Neural cell (in vitro differentiated cells): ENCODE data around the gene AOC2. TPM values are rescaled to one million over a fixed set of nuclear protein-coding genes. Genes with fewer than 3 reads are reported as not detected.

ENCODE experiments used
- H2AFZ ChIP-seq: fragments of 200-600, 300-800 bp; sonication (generic), shearing (Covaris generic); 2 replicates; pipeline ENCODE4 v1.6.0; 2014; ENCODE audit warnings: low read depth, mild to moderate bottlenecking, antibody characterized with exemption, low read length, moderate library complexity
- H3F3A ChIP-seq: fragments of 200-600 bp; shearing (Covaris generic); 2 replicates; pipeline ENCODE4 v1.6.1; 2016; ENCODE audit warnings: mild to moderate bottlenecking, moderate library complexity, mixed read lengths, antibody characterized with exemption, low read length; ENCODE audit not compliant: insufficient read depth, poor library complexity, severe bottlenecking
- H3K27ac ChIP-seq: fragments of 200-600, 300-800 bp; sonication (generic), shearing (Covaris generic); 2 replicates; pipeline ENCODE4 v1.5.1; 2014; ENCODE audit warnings: mild to moderate bottlenecking, low read length, moderate library complexity
- H3K27me3 ChIP-seq: fragments of 300-800, 200-600 bp; sonication (generic), shearing (Covaris generic); 2 replicates; pipeline ENCODE4 v1.6.0; 2014; ENCODE audit warnings: mild to moderate bottlenecking, low read depth, low read length, moderate library complexity; ENCODE audit not compliant: insufficient read depth
- H3K36me3 ChIP-seq: fragments of 300-800, 200-600 bp; sonication (generic), shearing (Covaris generic); 2 replicates; pipeline ENCODE4 v1.5.1; 2014; ENCODE audit warnings: mild to moderate bottlenecking, antibody characterized with exemption, low read length, moderate library complexity; ENCODE audit not compliant: insufficient read depth
- H3K4me2 ChIP-seq: fragments of 300-800, 200-600 bp; sonication (generic), shearing (Covaris generic); 2 replicates; pipeline ENCODE4 v1.6.0; 2014; ENCODE audit warnings: mild to moderate bottlenecking, low read length
- H3K4me3 ChIP-seq: fragments of 300-800, 200-600 bp; sonication (generic), shearing (Covaris generic); 2 replicates; pipeline ENCODE4 v1.5.1; 2014; ENCODE audit warnings: mild to moderate bottlenecking, low read length, moderate library complexity
- H3K79me2 ChIP-seq: fragments of 200-600 bp; shearing (Covaris generic); replicated peaks from 2 replicates; pipeline ENCODE4 v1.6.0; 2014; ENCODE audit warnings: mild to moderate bottlenecking, low read length, moderate library complexity; ENCODE audit not compliant: insufficient read depth
- H3K9ac ChIP-seq: fragments of 300-800, 200-600 bp; sonication (generic), shearing (Covaris generic); 2 replicates; pipeline ENCODE4 v1.6.1; 2016; ENCODE audit warnings: mild to moderate bottlenecking, low read length, mixed read lengths
- H3K9me2 ChIP-seq: fragments of 200-600 bp; shearing (Covaris generic); 2 replicates; pipeline ENCODE4 v1.6.1; 2016; ENCODE audit warnings: mild to moderate bottlenecking, low read length, mixed read lengths; ENCODE audit not compliant: insufficient read depth
- H3K9me3 ChIP-seq: fragments of 200-600, 300-800 bp; sonication (generic), shearing (Covaris generic); 2 replicates; pipeline ENCODE4 v1.6.1; 2016; ENCODE audit warnings: mild to moderate bottlenecking, mixed run types, low read length, moderate library complexity, mixed read lengths
- H4K20me1 ChIP-seq: fragments of 200-600 bp; shearing (Covaris generic); 2 replicates; pipeline ENCODE4 v1.6.1; 2016; ENCODE audit warnings: mild to moderate bottlenecking, mixed run types; ENCODE audit not compliant: insufficient read depth
- CTCF ChIP-seq: fragments of 450-650 bp; IDR thresholded peaks from 2 replicates; pipeline ENCODE4 v1.5.1; 2014; ENCODE audit warnings: antibody characterized with exemption, mild to moderate bottlenecking, moderate library complexity; ENCODE audit not compliant: poor library complexity, severe bottlenecking
- EP300 ChIP-seq: fragments of 450-650 bp; conservative IDR thresholded peaks from 2 replicates; pipeline ENCODE4 v1.6.1; 2014; ENCODE audit warnings: antibody characterized with exemption, mild to moderate bottlenecking, moderate library complexity; ENCODE audit not compliant: poor library complexity, severe bottlenecking
- EZH2 ChIP-seq: fragments of 200-600, 300-800 bp; shearing (Covaris generic), sonication (generic); IDR thresholded peaks from 2 replicates; pipeline ENCODE4 v1.6.1; 2014; ENCODE audit warnings: antibody characterized with exemption, low read length, borderline replicate concordance, mild to moderate bottlenecking; ENCODE audit not compliant: insufficient read depth, poor library complexity, severe bottlenecking
- MXI1 ChIP-seq: fragments of 450-650 bp; conservative IDR thresholded peaks from 2 replicates; pipeline ENCODE4 v1.6.1; 2014; ENCODE audit warnings: antibody characterized with exemption, mild to moderate bottlenecking; ENCODE audit not compliant: poor library complexity, severe bottlenecking
- POLR2AphosphoS5 ChIP-seq: IDR thresholded peaks from 2 replicates; pipeline ENCODE4 v1.6.1; 2012
- RAD21 ChIP-seq: fragments of 450-650 bp; conservative IDR thresholded peaks from 2 replicates; pipeline ENCODE4 v1.6.1; 2014; ENCODE audit warnings: antibody characterized with exemption, mild to moderate bottlenecking, moderate library complexity
- REST ChIP-seq: IDR thresholded peaks from 2 replicates; pipeline ENCODE4 v1.6.1; 2012; ENCODE audit warnings: borderline replicate concordance
- SMC3 ChIP-seq: fragments of 450-650 bp; conservative IDR thresholded peaks from 2 replicates; pipeline ENCODE4 v1.6.1; 2014; ENCODE audit warnings: antibody characterized with exemption, mild to moderate bottlenecking, moderate library complexity; ENCODE audit not compliant: poor library complexity
- TAF1 ChIP-seq: IDR thresholded peaks from 2 replicates; pipeline ENCODE4 v1.6.1; 2012; ENCODE audit warnings: low read depth
- polyA plus RNA-seq: library from polyadenylated mRNA; depleted of rRNA; stranded (reverse); fragments of >200 nt; gene quantifications from 2 replicates; pipeline ENCODE4 v1.2.3, GENCODE V29; 2014

The AOC2 gene
- polyA plus RNA-seq, 1 donor from 2014 or later = 2.8 TPM

DNA sequence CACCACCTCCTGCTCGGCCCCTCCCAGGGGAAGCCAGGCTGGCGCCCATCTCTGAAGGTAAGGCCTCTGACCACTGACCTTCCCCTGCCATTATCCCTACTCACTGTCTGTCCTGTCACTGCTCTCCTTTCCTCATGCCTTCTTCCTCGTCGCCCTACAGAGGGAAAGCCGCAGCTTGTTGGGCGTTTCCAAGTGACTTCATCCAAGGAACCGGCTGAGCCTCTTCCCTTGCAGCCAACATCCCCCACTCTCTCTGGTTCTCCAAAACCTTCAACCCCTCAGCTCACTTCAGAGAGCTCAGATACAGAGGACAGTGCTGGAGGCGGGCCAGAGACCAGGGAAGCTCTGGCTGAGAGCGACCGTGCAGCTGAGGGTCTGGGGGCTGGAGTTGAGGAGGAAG, 48.9 kb upstream of the AOC2 start:
- TF ChIP-seq EZH2 (no peak), RAD21 (no peak), EP300 (no peak), MXI1 (no peak), POLR2AphosphoS5 (no peak), TAF1 (no peak)
- H3K27me3 ChIP-seq = no peaks in the 10 kb centered on the region
- H3F3A ChIP-seq = no peaks in the 10 kb centered on the region
- no peak overlapping the region for H2AFZ ChIP-seq
- H3K9me2 ChIP-seq = no peaks in the 10 kb centered on the region
- H3K4me2 ChIP-seq = no peak overlapping the region
- no peaks in the 10 kb centered on the region for H4K20me1 ChIP-seq
- no peak overlapping the region for H3K27ac ChIP-seq
- no peak overlapping the region for H3K9ac ChIP-seq
- no peaks in the 10 kb centered on the region for H3K36me3 ChIP-seq
- H3K4me3 ChIP-seq = no peak overlapping the region
- peaks cover 14% of the 10 kb centered on the region for H3K79me2 ChIP-seq
- H3K9me3 ChIP-seq = no peaks in the 10 kb centered on the region

DNA sequence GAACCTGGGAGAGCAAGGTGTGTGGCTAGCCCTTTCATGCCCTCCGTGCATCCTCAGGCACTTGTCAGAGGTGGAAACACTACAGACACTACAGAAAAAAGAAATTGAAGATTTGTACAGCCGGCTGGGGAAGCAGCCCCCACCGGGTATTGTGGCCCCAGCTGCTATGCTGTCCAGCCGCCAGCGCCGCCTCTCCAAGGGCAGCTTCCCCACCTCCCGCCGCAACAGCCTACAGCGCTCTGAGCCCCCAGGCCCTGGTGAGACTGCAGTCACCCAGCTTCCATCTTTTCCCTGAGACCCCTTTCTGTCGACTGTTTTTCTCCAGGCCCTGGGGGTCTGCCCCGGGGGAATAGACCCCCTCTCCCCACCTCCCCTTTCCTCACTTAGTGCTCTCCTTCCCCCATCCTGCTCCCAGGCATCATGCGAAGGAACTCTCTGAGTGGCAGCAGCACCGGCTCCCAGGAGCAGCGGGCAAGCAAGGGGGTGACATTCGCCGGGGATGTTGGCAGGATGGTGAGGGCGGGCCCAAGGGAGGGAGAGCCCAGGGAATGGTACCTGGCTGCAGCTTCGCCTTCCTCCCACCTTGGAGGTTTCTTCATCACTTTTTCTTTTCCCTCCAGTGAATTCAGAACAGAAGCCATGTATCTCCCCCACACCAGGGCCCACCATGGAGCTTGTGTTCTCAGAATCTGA, 48.2 kb upstream of the AOC2 start:
- Histone ChIP-seq H3K9me3 (no peaks in the 10 kb centered on the region), H2AFZ (no peak overlapping the region), H3F3A (no peaks in the 10 kb centered on the region), H3K27ac (no peak overlapping the region), H3K4me3 (no peak overlapping the region), H3K9ac (no peak overlapping the region), H3K4me2 (no peak overlapping the region), H4K20me1 (no peaks in the 10 kb centered on the region), H3K79me2 (peaks cover 14% of the 10 kb centered on the region), H3K27me3 (no peaks in the 10 kb centered on the region), H3K36me3 (no peaks in the 10 kb centered on the region), H3K9me2 (no peaks in the 10 kb centered on the region)
- no peak for TF ChIP-seq POLR2AphosphoS5
- TF ChIP-seq RAD21 = no peak
- TF ChIP-seq TAF1 = no peak

GRCh38 chr17:42797067-42798007, 47.0 kb upstream of the AOC2 start:
- peak overlapping the region; percentile 83 for H3K4me2 ChIP-seq
- TF ChIP-seq RAD21 (no peak), TAF1 (no peak), REST (no peak), CTCF (no peak), SMC3 (no peak), EZH2 (no peak), EP300 (no peak), MXI1 (no peak)
- peak overlapping the region; percentile 77 for H3K9ac ChIP-seq
- H3K27ac ChIP-seq = no peak overlapping the region
- H3K27me3 ChIP-seq = peaks cover 3% of the 10 kb centered on the region
- no peaks in the 10 kb centered on the region for H3K36me3 ChIP-seq
- no peak overlapping the region for H2AFZ ChIP-seq
- H3K79me2 ChIP-seq = peaks cover 14% of the 10 kb centered on the region
- H4K20me1 ChIP-seq = no peaks in the 10 kb centered on the region
- peak overlapping the region; percentile 74 for H3K4me3 ChIP-seq
- no peaks in the 10 kb centered on the region for H3K9me2 ChIP-seq
- no peaks in the 10 kb centered on the region for H3F3A ChIP-seq
- no peaks in the 10 kb centered on the region for H3K9me3 ChIP-seq
